HG03432 (cell line): ENCODE data around the gene COX6A1.

ENCODE experiments used
- ATAC-seq: cut with Tn5 transposase; IDR thresholded peaks from one replicate; pipeline ENCODE4 v1.9.1; 2021; ENCODE audit warnings: mild to moderate bottlenecking, moderate library complexity; ENCODE audit not compliant: unreplicated experiment

COX6A1 gene

GRCh38 chr12:120490325-120490724 is 52.4 kb downstream of the COX6A1 start:
- no peak for ATAC-seq
